GM18505 (cell line): ENCODE measurements around the gene ELP4.

Experiments used
- ATAC-seq: cut with Tn5 transposase; IDR thresholded peaks from one replicate; pipeline ENCODE4 v1.9.1; 2021; ENCODE audit not compliant: unreplicated experiment
- POLR2A ChIP-seq: IDR thresholded peaks from 4 replicates; pipeline ENCODE4 v1.6.1; 2011; ENCODE audit warnings: borderline replicate concordance; ENCODE audit not compliant: insufficient read depth, insufficient read length; ENCODE audit errors: extremely low read depth

The ELP4 gene

GRCh38 chr11:31817054-31817620 lies 307.6 kb downstream of the ELP4 start:
- no peak for TF ChIP-seq POLR2A
- no peak for ATAC-seq

DNA sequence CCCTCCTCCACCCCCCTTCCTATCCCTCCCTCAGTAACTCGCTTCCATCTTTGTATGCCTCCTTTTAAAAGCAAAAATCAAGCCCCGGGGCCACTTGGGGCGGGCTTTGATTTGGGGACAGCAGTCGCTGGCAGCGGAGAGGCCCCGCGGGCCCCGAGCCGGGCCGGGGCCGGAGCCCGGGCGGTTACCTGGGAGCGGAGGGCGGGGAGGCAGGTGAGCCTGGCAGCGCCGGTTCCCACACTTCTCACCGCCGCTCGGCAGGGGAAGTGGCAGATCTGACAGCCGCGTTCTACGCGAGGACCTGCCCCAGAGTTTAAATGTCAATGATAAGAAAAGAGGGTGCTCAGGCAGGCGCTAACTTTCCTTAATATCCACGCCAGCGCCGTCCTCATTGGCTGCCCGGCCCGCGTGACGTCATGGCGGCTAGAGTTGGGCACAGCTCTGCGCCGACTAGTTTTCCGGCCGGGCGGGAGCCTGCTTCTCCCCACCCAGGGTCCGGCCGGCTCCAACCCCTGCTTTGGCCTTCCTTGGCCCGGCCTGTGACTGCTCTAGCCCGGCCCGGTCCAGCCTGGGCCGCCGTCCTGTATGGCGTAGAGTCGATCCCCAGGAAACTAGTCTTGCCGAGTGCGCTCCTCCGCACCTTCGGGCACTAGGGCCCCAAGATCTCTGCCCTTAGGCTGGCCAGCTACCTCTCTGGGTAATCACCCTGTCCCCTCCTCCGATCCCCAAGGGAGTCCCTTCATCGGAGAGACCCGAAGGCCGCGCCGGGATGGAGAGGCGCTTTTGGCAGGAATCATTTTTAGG lies 308.3 kb downstream of the ELP4 start:
- ATAC-seq: no peak
- TF ChIP-seq POLR2A: no peak

- TF ChIP-seq POLR2A: no peak
- ATAC-seq: no peak
Measured at GRCh38 chr11:31818425-31818755, 308.8 kb downstream of the ELP4 start.

- TF ChIP-seq POLR2A: no peak
- no peak for ATAC-seq
Measured at GRCh38 chr11:31818874-31819331, 309.3 kb downstream of the ELP4 start.

- no peak for TF ChIP-seq POLR2A
- no peak for ATAC-seq
Measured at GRCh38 chr11:31819621-31820437, 310.3 kb downstream of the ELP4 start.

- ATAC-seq: no peak
- no peak for TF ChIP-seq POLR2A
Measured at GRCh38 chr11:31820438-31820818, 310.9 kb downstream of the ELP4 start.

GRCh38 chr11:31821235-31821764 lies 311.7 kb downstream of the ELP4 start:
- ATAC-seq: no peak
- TF ChIP-seq POLR2A: no peak

- no peak for TF ChIP-seq POLR2A
- ATAC-seq: no peak
Measured at GRCh38 chr11:31821766-31822165, 312.2 kb downstream of the ELP4 start.

DNA sequence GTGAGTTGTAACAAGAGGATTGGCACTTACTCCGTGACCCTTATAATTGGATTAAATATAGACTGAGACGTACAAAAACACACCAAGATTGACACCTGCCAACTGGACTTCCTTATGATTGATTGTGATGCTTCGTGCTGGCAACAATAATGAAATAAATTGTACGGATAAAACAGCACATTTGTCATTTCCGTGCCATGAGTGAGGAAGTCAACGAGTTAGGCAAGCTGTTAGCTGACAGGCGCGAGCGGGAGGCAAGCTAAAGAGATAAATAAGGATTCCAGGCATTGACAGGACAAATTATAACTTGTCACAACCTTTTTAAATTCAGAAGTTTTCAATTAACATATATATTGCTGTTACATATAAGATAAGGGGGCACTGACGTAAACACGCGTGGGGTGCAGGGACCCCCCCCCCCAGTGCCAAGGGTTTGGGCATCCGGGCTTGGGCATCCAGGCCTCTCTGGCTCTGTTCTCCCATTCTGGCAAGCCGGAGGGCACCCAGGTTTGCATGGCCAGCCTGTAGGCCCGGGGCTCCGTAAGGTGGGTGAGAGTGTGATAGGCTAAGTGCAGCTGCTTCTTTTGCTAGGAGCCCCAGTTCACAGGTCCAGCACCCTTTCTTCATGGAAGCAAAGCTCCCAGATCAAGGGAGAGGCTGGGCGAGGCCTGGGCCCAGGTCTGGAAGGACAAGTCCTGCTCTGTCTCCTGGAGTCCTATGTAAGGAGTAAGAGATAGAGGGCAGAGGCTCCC lies 312.8 kb downstream of the ELP4 start:
- no peak for ATAC-seq
- no peak for TF ChIP-seq POLR2A

DNA sequence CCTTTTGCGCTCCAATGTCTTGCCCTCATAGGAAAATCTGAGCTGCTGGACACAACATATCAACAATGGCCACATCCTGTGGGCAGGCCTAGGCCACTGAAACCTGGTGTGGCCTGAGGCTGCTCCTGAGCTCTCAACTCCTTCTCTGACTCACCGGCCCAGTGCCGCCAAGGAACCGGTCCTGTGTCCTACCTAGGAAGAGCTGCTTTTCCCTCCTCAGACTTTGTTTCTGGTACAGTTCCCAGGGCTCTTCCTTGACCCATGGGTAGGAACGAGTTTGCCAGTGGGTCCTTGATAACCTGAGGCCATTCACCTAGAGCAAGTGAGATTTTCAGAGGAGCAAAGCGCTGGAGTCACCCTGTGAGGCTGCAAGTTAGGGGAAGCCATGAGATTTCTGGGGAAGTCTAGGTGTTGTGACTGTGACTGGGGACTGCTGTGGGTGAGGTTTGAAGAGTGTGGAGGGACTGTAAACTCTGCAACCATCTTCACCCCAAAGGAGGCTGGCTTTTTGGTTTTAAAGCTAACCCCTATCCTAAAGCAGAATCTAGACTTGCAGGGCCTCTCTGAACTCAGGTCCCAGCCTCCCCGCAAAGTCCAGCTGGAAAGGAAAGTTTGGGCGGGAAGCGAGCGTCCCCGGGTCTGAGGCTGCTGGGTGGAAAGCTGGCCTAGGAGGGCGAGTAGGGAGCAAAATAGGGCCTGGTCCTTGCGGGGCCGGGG lies 313.5 kb downstream of the ELP4 start:
- no peak for ATAC-seq
- no peak for TF ChIP-seq POLR2A

DNA sequence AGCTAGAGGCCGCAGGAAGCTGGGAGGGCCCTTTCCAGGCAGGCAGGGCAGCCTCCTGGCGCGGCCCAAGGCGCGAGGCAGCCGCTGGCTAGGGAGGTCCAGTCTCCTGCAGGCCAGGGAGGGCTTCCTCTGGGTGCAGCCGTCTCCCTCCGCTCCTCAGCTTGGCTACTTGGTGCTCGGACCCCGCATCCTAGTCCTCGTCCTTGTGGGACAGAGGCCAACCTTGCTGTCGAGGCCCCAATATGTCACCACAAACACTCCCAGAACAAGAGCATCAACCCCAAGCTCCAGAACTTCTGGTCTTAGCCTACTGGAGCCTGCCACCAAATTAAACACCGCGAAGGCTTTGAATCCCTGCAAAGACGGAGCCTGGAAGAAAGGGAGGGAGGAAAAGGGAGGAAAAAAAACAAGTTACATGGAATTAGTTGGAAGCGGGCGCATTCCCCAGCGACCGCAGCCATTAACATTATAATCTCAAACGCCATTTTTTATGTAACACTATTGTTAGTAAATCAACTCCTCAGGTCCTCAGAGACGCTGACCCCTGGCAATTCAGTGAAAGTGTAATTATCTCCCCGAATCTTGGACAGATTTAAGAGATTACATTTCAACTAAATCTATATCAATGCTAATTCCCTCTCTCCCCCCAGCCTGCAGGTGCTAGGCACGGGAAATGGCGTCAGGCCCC lies 314.2 kb downstream of the ELP4 start:
- no peak for ATAC-seq
- TF ChIP-seq POLR2A: no peak
